Neural progenitor cell (in vitro differentiated cells): ENCODE data around the gene ANKRD33. TPM values are rescaled to one million over a fixed set of nuclear protein-coding genes. Genes with fewer than 3 reads are reported as not detected.
A peak's percentile ranks its signal among the peaks of the same experiment; 100 is the strongest.

ENCODE experiments used
- DNase-seq: peaks from one replicate; pipeline ENCODE4 v3.0.0-alpha.2; 2016; ENCODE audit warnings: low spot score
- H2AFZ ChIP-seq: fragments of 200-600 bp; sonication (generic); replicated peaks from 2 replicates; pipeline ENCODE4 v1.6.1; 2016; ENCODE audit warnings: antibody characterized with exemption
- H3F3A ChIP-seq: fragments of 200-600 bp; sonication (generic); 2 replicates; pipeline ENCODE4 v1.6.1; 2016; ENCODE audit warnings: antibody characterized with exemption, low read depth
- H3K27ac ChIP-seq: fragments of 200-600 bp; sonication (generic); 2 replicates; pipeline ENCODE4 v1.5.1; 2016; ENCODE audit warnings: mild to moderate bottlenecking
- H3K27me3 ChIP-seq: fragments of 200-600 bp; sonication (generic); 2 replicates; pipeline ENCODE4 v1.6.1; 2016; ENCODE audit warnings: mild to moderate bottlenecking, moderate library complexity
- H3K36me3 ChIP-seq: fragments of 200-600 bp; sonication (generic); 2 replicates; pipeline ENCODE4 v1.5.1; 2016
- H3K4me1 ChIP-seq: fragments of 200-600 bp; sonication (generic); 2 replicates; pipeline ENCODE4 v1.6.1; 2016; ENCODE audit warnings: mixed run types
- H3K4me2 ChIP-seq: fragments of 200-600 bp; sonication (generic); 2 replicates; pipeline ENCODE4 v1.6.1; 2016
- H3K4me3 ChIP-seq: fragments of 200-600 bp; sonication (generic); 2 replicates; pipeline ENCODE4 v1.5.1; 2016
- H3K79me2 ChIP-seq: fragments of 200-600 bp; sonication (generic); 2 replicates; pipeline ENCODE4 v1.6.1; 2016; ENCODE audit warnings: low read depth
- H3K9ac ChIP-seq: fragments of 200-600 bp; sonication (generic); 2 replicates; pipeline ENCODE4 v1.6.1; 2016
- H3K9me3 ChIP-seq: fragments of 200-600 bp; sonication (generic); 2 replicates; pipeline ENCODE4 v1.5.1; 2016; ENCODE audit warnings: low read depth
- H4K20me1 ChIP-seq: fragments of 200-600 bp; sonication (generic); 2 replicates; pipeline ENCODE4 v1.6.1; 2016; ENCODE audit warnings: low read depth
- H3K27ac Mint-ChIP-seq: 3 replicates; pipeline ENCODE4 v1.8.0; 2021; ENCODE audit warnings: mixed read lengths
- H3K27me3 Mint-ChIP-seq: 2 replicates; pipeline ENCODE4 v1.8.0; 2022; ENCODE audit warnings: low read depth, mild to moderate bottlenecking, inconsistent platforms, moderate library complexity, mixed read lengths; ENCODE audit not compliant: insufficient read depth
- H3K36me3 Mint-ChIP-seq: 3 replicates; pipeline ENCODE4 v1.8.0; 2021; ENCODE audit warnings: mixed read lengths
- H3K4me1 Mint-ChIP-seq: 3 replicates; pipeline ENCODE4 v1.8.0; 2021; ENCODE audit warnings: mixed read lengths
- H3K4me3 Mint-ChIP-seq: 3 replicates; pipeline ENCODE4 v1.8.0; 2021; ENCODE audit warnings: mild to moderate bottlenecking, moderate library complexity, mixed read lengths
- H3K9me3 Mint-ChIP-seq: 3 replicates; pipeline ENCODE4 v1.8.0; 2020; ENCODE audit warnings: mixed read lengths
- CTCF ChIP-seq: fragments of 200-600 bp; sonication (generic); IDR thresholded peaks from 2 replicates; pipeline ENCODE4 v1.5.1; 2017; ENCODE audit warnings: antibody characterized with exemption, mild to moderate bottlenecking
- EZH2 ChIP-seq: fragments of 200-600 bp; sonication (generic); IDR thresholded peaks from 2 replicates; pipeline ENCODE4 v1.6.1; 2017; ENCODE audit warnings: antibody characterized with exemption, mild to moderate bottlenecking, moderate library complexity
- EZH2phosphoT487 ChIP-seq: fragments of 200-600 bp; sonication (generic); IDR thresholded peaks from 2 replicates; pipeline ENCODE4 v1.6.1; 2017; ENCODE audit warnings: antibody characterized with exemption
- total RNA-seq: library from RNA; depleted of rRNA; stranded (reverse); fragments of >200 nt; gene quantifications from 2 replicates; pipeline ENCODE4 v1.2.3, GENCODE V29; 2015; ENCODE audit warnings: low replicate concordance

The ANKRD33 gene
- total RNA-seq, 1 donor from 2014 or later: 0.39 TPM

GRCh38 chr12:51917041-51917590 lies 29.2 kb downstream of the ANKRD33 start:
- Histone ChIP-seq H3K9ac (no peak overlapping the region), H3K27me3 (no peaks in the 10 kb centered on the region), H2AFZ (no peak overlapping the region), H3K9me3 (no peaks in the 10 kb centered on the region), H4K20me1 (no peaks in the 10 kb centered on the region), H3K4me2 (no peak overlapping the region), H3K4me1 (peaks cover 19% of the 10 kb centered on the region), H3F3A (peaks cover 11% of the 10 kb centered on the region), H3K4me3 (no peak overlapping the region), H3K36me3 (no peaks in the 10 kb centered on the region), H3K27ac (no peak overlapping the region), H3K79me2 (no peaks in the 10 kb centered on the region)
- Mint-ChIP-seq H3K27ac (peak overlapping the region; percentile 63), H3K4me1 (peaks cover 25% of the 10 kb centered on the region), H3K4me3 (no peak overlapping the region), H3K27me3 (peaks cover 10% of the 10 kb centered on the region), H3K36me3 (no peaks in the 10 kb centered on the region), H3K9me3 (no peaks in the 10 kb centered on the region)
- no peak for TF ChIP-seq CTCF
- TF ChIP-seq EZH2: no peak
- no peak for DNase-seq

- Mint-ChIP-seq H3K27ac (no peak overlapping the region), H3K4me3 (no peak overlapping the region), H3K4me1 (peaks cover 17% of the 10 kb centered on the region), H3K9me3 (no peaks in the 10 kb centered on the region), H3K27me3 (peaks cover 12% of the 10 kb centered on the region), H3K36me3 (no peaks in the 10 kb centered on the region)
- H3K79me2 ChIP-seq: no peaks in the 10 kb centered on the region
- no peak overlapping the region for H3K27ac ChIP-seq
- H3K9ac ChIP-seq: no peak overlapping the region
- no peaks in the 10 kb centered on the region for H3K27me3 ChIP-seq
- H3K36me3 ChIP-seq: no peaks in the 10 kb centered on the region
- peaks cover 14% of the 10 kb centered on the region for H3K4me1 ChIP-seq
- DNase-seq: no peak
- no peaks in the 10 kb centered on the region for H3K9me3 ChIP-seq
- H3K4me2 ChIP-seq: no peak overlapping the region
- TF ChIP-seq EZH2: no peak
- TF ChIP-seq CTCF: no peak
- no peak for TF ChIP-seq EZH2phosphoT487
- peaks cover 11% of the 10 kb centered on the region for H3F3A ChIP-seq
- H2AFZ ChIP-seq: no peak overlapping the region
- no peak overlapping the region for H3K4me3 ChIP-seq
- no peaks in the 10 kb centered on the region for H4K20me1 ChIP-seq
These were observed 30.0 kb downstream of the ANKRD33 start for GRCh38 chr12:51917746-51918453.

DNA sequence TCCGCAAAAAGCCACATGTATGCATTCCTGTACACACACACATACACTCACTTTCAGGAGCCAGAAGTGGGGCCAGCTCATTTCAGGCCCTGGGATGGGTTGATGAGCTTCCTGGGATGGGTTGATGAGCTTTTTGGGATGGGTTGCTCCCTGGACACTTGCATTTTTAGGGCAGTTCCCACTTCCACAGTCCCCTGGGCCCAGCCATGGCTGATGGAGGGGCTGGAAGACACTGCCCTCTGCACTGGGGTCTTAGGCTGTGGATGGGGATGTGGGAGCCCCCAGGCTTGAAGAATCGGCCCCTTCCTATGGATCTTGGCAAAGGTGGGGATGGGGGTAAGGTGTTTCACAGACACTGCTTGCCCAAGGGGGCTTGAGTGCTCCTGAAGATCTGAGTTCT lies 32.1 kb downstream of the ANKRD33 start:
- H3K36me3 Mint-ChIP-seq: no peaks in the 10 kb centered on the region
- H3K27ac Mint-ChIP-seq: peak overlapping the region; percentile 27
- H3K4me3 Mint-ChIP-seq: no peak overlapping the region
- no peaks in the 10 kb centered on the region for H4K20me1 ChIP-seq
- H3K9me3 ChIP-seq: no peaks in the 10 kb centered on the region
- H3K9ac ChIP-seq: no peak overlapping the region
- DNase-seq: no peak
- H2AFZ ChIP-seq: no peak overlapping the region
- H3K4me3 ChIP-seq: no peak overlapping the region
- peaks cover 11% of the 10 kb centered on the region for H3F3A ChIP-seq
- peaks cover 16% of the 10 kb centered on the region for H3K4me1 Mint-ChIP-seq
- no peaks in the 10 kb centered on the region for H3K9me3 Mint-ChIP-seq
- peaks cover 14% of the 10 kb centered on the region for H3K4me1 ChIP-seq
- H3K27me3 Mint-ChIP-seq: peaks cover 10% of the 10 kb centered on the region
- H3K27ac ChIP-seq: no peak overlapping the region
- H3K4me2 ChIP-seq: no peak overlapping the region
- peaks cover 16% of the 10 kb centered on the region for H3K27me3 ChIP-seq
- H3K79me2 ChIP-seq: no peaks in the 10 kb centered on the region
- TF ChIP-seq EZH2phosphoT487: no peak
- H3K36me3 ChIP-seq: no peaks in the 10 kb centered on the region
